ENCODE results near the gene CMPK1.

DNA sequence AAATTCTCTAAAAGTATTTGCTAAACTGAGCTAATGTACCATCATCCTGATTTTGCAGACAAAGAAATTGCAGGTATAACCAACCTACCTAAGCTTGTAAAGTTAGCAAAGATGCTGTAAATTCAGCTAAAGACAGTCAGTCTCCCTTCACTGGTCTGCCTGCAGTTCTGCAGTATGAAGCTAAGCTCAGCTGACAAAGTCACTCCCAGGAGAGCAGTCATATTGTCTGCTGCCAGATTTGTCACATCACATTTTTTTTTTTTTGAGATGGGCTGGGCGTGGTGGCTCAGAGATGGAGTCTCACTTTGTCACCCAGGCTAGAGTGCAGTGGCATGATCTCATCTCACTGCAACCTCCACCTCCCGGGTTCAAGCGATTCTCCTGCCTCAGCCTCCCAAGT is 8.9 kb upstream of the CMPK1 start:
- TF ChIP-seq CTCF (IDR thresholded peaks at IDR 0.05; ENCODE audit: low read depth, low read length, poor library complexity, severe bottlenecking) (no peak), EZH2phosphoT487 (IDR thresholded peaks at IDR 0.05; ENCODE audit: borderline replicate concordance, low read length) (no peak)

Data from DOHH2 (cell line).